SK-N-SH (cell line): ENCODE data around the gene B3GNT5. TPM values are rescaled to one million over a fixed set of nuclear protein-coding genes. Genes with fewer than 3 reads are reported as not detected.

Experiments
- CTCF ChIA-PET: fragments of 300-600, 350-600 bp; formaldehyde crosslinking; extraction: SDS; loops from one replicate; lab custom pipeline; 2021; lab: Yijun Ruan, JAX
- POLR2A ChIA-PET: fragments of 350-600 bp; sonication (Branson Sonifier 250); formaldehyde crosslinking; extraction: SDS; loops from one replicate; lab custom pipeline; 2020; ENCODE audit warnings: antibody characterized with exemption, inconsistent platforms; lab: Yijun Ruan, JAX
- DNase-seq: peaks from one replicate; pipeline ENCODE4 v3.0.0; 2012
- H2AFZ ChIP-seq: fragments of 200-600 bp; sonication (generic); 2 replicates; pipeline ENCODE4 v1.8.1; 2016; ENCODE audit warnings: antibody characterized with exemption, mild to moderate bottlenecking, low read depth
- H3F3A ChIP-seq: fragments of 200-600 bp; sonication (generic); replicated peaks from 2 replicates; pipeline ENCODE3; 2016; ENCODE audit warnings: antibody characterized with exemption, mild to moderate bottlenecking; ENCODE audit not compliant: insufficient read depth
- H3K27ac ChIP-seq, 2 experiments: fragments of 200-500 bp in 1 of 2; fragments of 200-600 bp in 1 of 2; sonication (Bioruptor generic) in 1 of 2; sonication (generic), shearing (Covaris generic) in 1 of 2; 2 replicates each; pipeline versions ENCODE4 v1.5.1 to v1.6.1; 2014 to 2016; ENCODE audit warnings: low read depth in 2 of 2, inconsistent platforms in 1 of 2, low read length in 1 of 2, mild to moderate bottlenecking in 1 of 2, mixed read lengths in 1 of 2
- H3K27me3 ChIP-seq: fragments of 200-600 bp; sonication (generic), shearing (Covaris generic); 2 replicates; pipeline ENCODE4 v1.6.1; 2016; ENCODE audit warnings: mixed run types; ENCODE audit not compliant: insufficient read depth
- H3K36me3 ChIP-seq, 2 experiments: fragments of 200-500 bp in 1 of 2; fragments of 200-600 bp in 1 of 2; sonication (Bioruptor generic) in 1 of 2; sonication (generic) in 1 of 2; replicated peaks in 1 of 2; 2 replicates each; pipeline versions ENCODE3 to v1.5.1; 2014 to 2016; ENCODE audit warnings: low read length in 1 of 2, mild to moderate bottlenecking in 1 of 2; ENCODE audit not compliant: insufficient read depth in 2 of 2, control insufficient read depth in 1 of 2
- H3K4me1 ChIP-seq, 2 experiments: fragments of 200-500 bp in 1 of 2; fragments of 200-600 bp in 1 of 2; sonication (Bioruptor generic) in 1 of 2; sonication (generic), shearing (Covaris generic) in 1 of 2; 2 replicates each; pipeline versions ENCODE4 v1.5.1 to v1.6.1; 2014 to 2016; ENCODE audit warnings: low read depth in 1 of 2, low read length in 1 of 2, mixed run types in 1 of 2; ENCODE audit not compliant: insufficient read depth in 2 of 2, control insufficient read depth in 1 of 2
- H3K4me2 ChIP-seq: fragments of 200-600 bp; sonication (generic), shearing (Covaris generic); 2 replicates; pipeline ENCODE4 v1.6.1; 2017; ENCODE audit warnings: mixed run types
- H3K4me3 ChIP-seq, 2 experiments: fragments of 200-500 bp in 1 of 2; fragments of 200-600 bp in 1 of 2; sonication (Bioruptor generic) in 1 of 2; sonication (generic), shearing (Covaris generic) in 1 of 2; 2 replicates each; pipeline versions ENCODE4 v1.5.1 to v1.8.1; 2014 to 2016; ENCODE audit warnings: low read depth in 2 of 2, inconsistent platforms in 1 of 2, low read length in 1 of 2, mild to moderate bottlenecking in 1 of 2, mixed read lengths in 1 of 2, moderate library complexity in 1 of 2
- H3K79me2 ChIP-seq: fragments of 200-600 bp; sonication (generic); 2 replicates; pipeline ENCODE4 v1.8.1; 2017; ENCODE audit warnings: mild to moderate bottlenecking; ENCODE audit not compliant: insufficient read depth
- H3K9ac ChIP-seq: fragments of 200-600 bp; sonication (generic); 2 replicates; pipeline ENCODE4 v1.6.1; 2017; ENCODE audit warnings: mixed run types
- H3K9me2 ChIP-seq: fragments of 200-600 bp; sonication (generic); 2 replicates; pipeline ENCODE4 v1.6.1; 2017; ENCODE audit warnings: mixed run types
- H3K9me3 ChIP-seq: fragments of 200-600 bp; sonication (generic); 2 replicates; pipeline ENCODE4 v1.6.1; 2017; ENCODE audit warnings: mixed run types, mild to moderate bottlenecking, moderate library complexity
- H4K20me1 ChIP-seq: fragments of 200-600 bp; sonication (generic); 2 replicates; pipeline ENCODE4 v1.6.1; 2017; ENCODE audit warnings: mild to moderate bottlenecking, mixed run types; ENCODE audit not compliant: insufficient read depth
- CHD2 ChIP-seq: fragments of 150-350 bp; IDR thresholded peaks from 2 replicates; pipeline ENCODE4 v1.6.1; 2018; ENCODE audit warnings: low read length; ENCODE audit not compliant: partially characterized antibody
- EP300 ChIP-seq, 2 experiments: IDR thresholded peaks; 2 replicates each; pipeline versions ENCODE4 v1.4.0 to v1.6.1; 2012; ENCODE audit warnings: borderline replicate concordance in 1 of 2, low read depth in 1 of 2, low read length in 1 of 2
- EZH2phosphoT487 ChIP-seq: fragments of 200-600 bp; sonication (generic); IDR thresholded peaks from 2 replicates; pipeline ENCODE4 v1.6.1; 2017; ENCODE audit warnings: low read depth, mixed run types, mild to moderate bottlenecking, antibody characterized with exemption, moderate library complexity, borderline replicate concordance
- FOSL2 ChIP-seq: IDR thresholded peaks from 2 replicates; pipeline ENCODE4 v1.4.0; 2012; ENCODE audit warnings: low read depth, mild to moderate bottlenecking, moderate library complexity, borderline replicate concordance
- FOXJ3 ChIP-seq: sonication (generic); formaldehyde crosslinking; IDR thresholded peaks from 2 replicates; pipeline ENCODE4 v1.5.1; 2020; ENCODE audit warnings: mild to moderate bottlenecking, missing genetic modification reagents
- GABPA ChIP-seq: IDR thresholded peaks from 2 replicates; pipeline ENCODE4 v1.4.0; 2012; ENCODE audit warnings: low read depth, mild to moderate bottlenecking
- MEF2A ChIP-seq: IDR thresholded peaks from 2 replicates; pipeline ENCODE4 v1.4.0; 2012; ENCODE audit warnings: low read depth, borderline replicate concordance
- NFIC ChIP-seq: IDR thresholded peaks from 2 replicates; pipeline ENCODE4 v1.4.0; 2012; ENCODE audit warnings: borderline replicate concordance
- RAD21 ChIP-seq: IDR thresholded peaks from 2 replicates; pipeline ENCODE4 v1.6.1; 2012; ENCODE audit warnings: mild to moderate bottlenecking, low read length
- RFX5 ChIP-seq: IDR thresholded peaks from 2 replicates; pipeline ENCODE4 v1.6.1; 2012; ENCODE audit warnings: mild to moderate bottlenecking, improper control_type of control experiment, low read length
- RXRA ChIP-seq: IDR thresholded peaks from 2 replicates; pipeline ENCODE4 v1.4.0; 2012; ENCODE audit warnings: low read depth, mild to moderate bottlenecking, borderline replicate concordance
- TCF12 ChIP-seq: IDR thresholded peaks from 2 replicates; pipeline ENCODE4 v1.4.0; 2012
- ZBTB33 ChIP-seq: IDR thresholded peaks from 2 replicates; pipeline ENCODE4 v1.4.0; 2012; ENCODE audit warnings: low read depth, borderline replicate concordance
- WGBS: methylation state at CpG from one replicate; pipeline ENCODE4 v1.1.6; 2017; ENCODE audit warnings: low lambda C conversion rate; 5-methylcytosine and 5-hydroxymethylcytosine counted together
- polyA plus RNA-seq, 3 experiments: library from polyadenylated mRNA; depleted of rRNA; stranded (reverse); fragments of >200 nt; gene quantifications; 2 replicates each; pipeline ENCODE4 v1.2.3, GENCODE V29; 2012
- TF ChIP-seq, protein P1 (sequence below): fragments of 150-350 bp; IDR thresholded peaks from 2 replicates; pipeline ENCODE4 v1.6.1; 2017; ENCODE audit warnings: antibody characterized with exemption, low read length, low read depth, borderline replicate concordance
- TF ChIP-seq, protein P2 (sequence below): IDR thresholded peaks from 2 replicates; pipeline ENCODE4; 2012
- TF ChIP-seq, protein P3 (sequence below): IDR thresholded peaks from 2 replicates; pipeline ENCODE4 v1.4.0; 2012; ENCODE audit warnings: low read depth, borderline replicate concordance

B3GNT5 gene
- polyA plus RNA-seq, 1 of the 3 experiments (the other 2 are of a cell fraction) = 4.7 TPM

DNA sequence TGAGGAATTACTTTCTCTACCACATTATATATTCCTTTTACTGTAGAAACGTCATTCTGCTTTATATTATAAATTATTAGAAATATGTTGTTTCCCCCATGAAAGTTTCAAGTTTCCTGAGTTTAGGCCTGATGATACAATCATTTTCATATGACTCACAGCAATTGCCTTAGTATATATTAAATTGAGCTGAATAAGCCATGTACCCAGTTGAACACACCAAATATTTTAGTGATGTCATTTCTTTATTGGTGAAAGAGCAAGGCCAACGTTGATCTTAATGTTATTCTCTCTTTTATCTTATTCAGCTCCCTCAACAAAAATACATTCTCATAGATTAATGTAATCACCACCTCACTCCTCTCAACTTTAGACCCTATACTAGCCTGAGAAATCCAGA, 30.8 kb downstream of the B3GNT5 start:
- Histone ChIP-seq H2AFZ (no peak overlapping the region), H3K9ac (no peak overlapping the region), H3K36me3 (no peaks in the 10 kb centered on the region), H3K27ac (peak overlapping the region in 1 of 2 experiments; percentile 92; a peak in 1 of 4 replicates), H3K79me2 (no peaks in the 10 kb centered on the region), H3F3A (peaks cover 18% of the 10 kb centered on the region), H3K9me3 (no peaks in the 10 kb centered on the region), H4K20me1 (no peaks in the 10 kb centered on the region), H3K4me1 (peaks cover 11 to 25% of the 10 kb centered on the region in 2 experiments), H3K4me3 (no peak overlapping the region), H3K9me2 (no peaks in the 10 kb centered on the region), H3K4me2 (no peak overlapping the region), H3K27me3 (no peaks in the 10 kb centered on the region)
- POLR2A ChIA-PET = no interaction called here
- TF ChIP-seq, protein P1, sequence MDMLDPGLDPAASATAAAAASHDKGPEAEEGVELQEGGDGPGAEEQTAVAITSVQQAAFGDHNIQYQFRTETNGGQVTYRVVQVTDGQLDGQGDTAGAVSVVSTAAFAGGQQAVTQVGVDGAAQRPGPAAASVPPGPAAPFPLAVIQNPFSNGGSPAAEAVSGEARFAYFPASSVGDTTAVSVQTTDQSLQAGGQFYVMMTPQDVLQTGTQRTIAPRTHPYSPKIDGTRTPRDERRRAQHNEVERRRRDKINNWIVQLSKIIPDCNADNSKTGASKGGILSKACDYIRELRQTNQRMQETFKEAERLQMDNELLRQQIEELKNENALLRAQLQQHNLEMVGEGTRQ = no peak
- TF ChIP-seq, protein P2, sequence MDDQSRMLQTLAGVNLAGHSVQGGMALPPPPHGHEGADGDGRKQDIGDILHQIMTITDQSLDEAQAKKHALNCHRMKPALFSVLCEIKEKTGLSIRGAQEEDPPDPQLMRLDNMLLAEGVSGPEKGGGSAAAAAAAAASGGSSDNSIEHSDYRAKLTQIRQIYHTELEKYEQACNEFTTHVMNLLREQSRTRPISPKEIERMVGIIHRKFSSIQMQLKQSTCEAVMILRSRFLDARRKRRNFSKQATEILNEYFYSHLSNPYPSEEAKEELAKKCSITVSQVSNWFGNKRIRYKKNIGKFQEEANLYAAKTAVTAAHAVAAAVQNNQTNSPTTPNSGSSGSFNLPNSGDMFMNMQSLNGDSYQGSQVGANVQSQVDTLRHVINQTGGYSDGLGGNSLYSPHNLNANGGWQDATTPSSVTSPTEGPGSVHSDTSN = no peak
- TF ChIP-seq EP300 (IDR thresholded peaks at IDR 0.05; ENCODE audit: borderline replicate concordance in 1 of 2, low read depth in 1 of 2, low read length in 1 of 2) = no peak
- TF ChIP-seq ZBTB33 = no peak
- no peak for TF ChIP-seq RAD21
- TF ChIP-seq NFIC = no peak
- TF ChIP-seq RXRA = no peak
- TF ChIP-seq, protein P3, sequence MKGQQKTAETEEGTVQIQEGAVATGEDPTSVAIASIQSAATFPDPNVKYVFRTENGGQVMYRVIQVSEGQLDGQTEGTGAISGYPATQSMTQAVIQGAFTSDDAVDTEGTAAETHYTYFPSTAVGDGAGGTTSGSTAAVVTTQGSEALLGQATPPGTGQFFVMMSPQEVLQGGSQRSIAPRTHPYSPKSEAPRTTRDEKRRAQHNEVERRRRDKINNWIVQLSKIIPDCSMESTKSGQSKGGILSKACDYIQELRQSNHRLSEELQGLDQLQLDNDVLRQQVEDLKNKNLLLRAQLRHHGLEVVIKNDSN = no peak
- no peak for TF ChIP-seq FOXJ3 (CRISPR knock-in tag)
- 0 out of 2 replicates have a peak, but pooled peaks have one; percentile 23 for TF ChIP-seq TCF12
- TF ChIP-seq RFX5 = no peak
- TF ChIP-seq FOSL2 = peak; percentile 36; the same call in 1 of the 2 replicates
- TF ChIP-seq MEF2A = no peak
- no peak for TF ChIP-seq GABPA
- no peak for TF ChIP-seq CHD2
- no peak for TF ChIP-seq EZH2phosphoT487
- WGBS = 19% methylated on average over 2 of the region's 2 CpGs
- DNase-seq = no peak
- CTCF ChIA-PET = interaction anchor here (1.5 kb wide), 1 partner anchor 161 kb away, joined by 3 read pairs; no protein-coding TSS in a partner anchor
